HG02870 (cell line): ENCODE data around the gene RAB40C.

Source experiments
- ATAC-seq: cut with Tn5 transposase; IDR thresholded peaks from one replicate; pipeline ENCODE4 v1.9.1; 2021; ENCODE audit warnings: mild to moderate bottlenecking, moderate library complexity; ENCODE audit not compliant: unreplicated experiment

The RAB40C gene

GRCh38 chr16:628321-629061 is 38.6 kb downstream of the RAB40C start:
- ATAC-seq = no peak

GRCh38 chr16:629185-629832 is 39.4 kb downstream of the RAB40C start:
- no peak for ATAC-seq

- no peak for ATAC-seq
Observed at GRCh38 chr16:629833-630248, 40.0 kb downstream of the RAB40C start.

- no peak for ATAC-seq
Observed at GRCh38 chr16:630249-630814, 40.5 kb downstream of the RAB40C start.

GRCh38 chr16:630815-631405 is 41.0 kb downstream of the RAB40C start, which contains the start of gene WFIKKN1:
Gene WFIKKN1 (plus strand): TSS chr16:630985. CDS start chr16:631254, 269 bp downstream.
- ATAC-seq = no peak

GRCh38 chr16:631808-632358 is 42.0 kb downstream of the RAB40C start:
- no peak for ATAC-seq

- ATAC-seq = no peak
Observed at GRCh38 chr16:632486-633335, 42.8 kb downstream of the RAB40C start.

- ATAC-seq = no peak
Observed at GRCh38 chr16:633336-634050, 43.6 kb downstream of the RAB40C start.

- ATAC-seq = no peak
Observed at GRCh38 chr16:634051-634670, 44.3 kb downstream of the RAB40C start.

GRCh38 chr16:634996-635395 is 45.1 kb downstream of the RAB40C start:
- ATAC-seq = no peak

GRCh38 chr16:635573-636205 is 45.8 kb downstream of the RAB40C start:
- ATAC-seq = no peak

GRCh38 chr16:636206-637080 is 46.6 kb downstream of the RAB40C start, which contains the start of gene METTL26:
Gene METTL26 (minus strand): TSS chr16:636305. CDS start chr16:636290, 15 bp downstream.
- ATAC-seq = peak; percentile 63

- ATAC-seq = no peak
Observed at GRCh38 chr16:637081-638018, 47.5 kb downstream of the RAB40C start.

- no peak for ATAC-seq
Observed at GRCh38 chr16:638034-638543, 48.2 kb downstream of the RAB40C start.

GRCh38 chr16:638836-639235 is 49.0 kb downstream of the RAB40C start:
- no peak for ATAC-seq

- no peak for ATAC-seq
Observed at GRCh38 chr16:640614-641013, 50.7 kb downstream of the RAB40C start.
